ENCODE data around the gene EPHB3. TPM values are rescaled to one million over a fixed set of nuclear protein-coding genes. Genes with fewer than 3 reads are reported as not detected.

EPHB3 gene
- total RNA-seq = under 0.01 TPM in 1 of 2 replicates, not detected in the other

GRCh38 chr3:184561061-184561912 is at the start of gene EPHB3:
TSS of gene EPHB3 (plus strand) at chr3:184561785. CDS start at chr3:184562236, 451 bp downstream.

Other genes with a start within 250 kb of the EPHB3 start
- gene EIF4G1, start 247.2 kb upstream of the EPHB3 start, total RNA-seq = 359 and 457 TPM in 2 replicates
- 21.1 and 42.1 TPM in 2 replicates for gene FAM131A, start 224.2 kb upstream of the EPHB3 start, total RNA-seq
- 1.6 and 2.8 TPM in 2 replicates for gene CLCN2, start 200.2 kb upstream of the EPHB3 start, total RNA-seq
- gene POLR2H, start 200.1 kb upstream of the EPHB3 start, total RNA-seq = 102 TPM in 2 replicates
- not detected in 2 replicates for gene THPO, start 183.6 kb upstream of the EPHB3 start, total RNA-seq
- gene CHRD, start 181.7 kb upstream of the EPHB3 start, total RNA-seq = 0.09 and 0.28 TPM in 2 replicates
- gene MAGEF1, start 150.3 kb downstream of the EPHB3 start, total RNA-seq = 7.6 and 7.8 TPM in 2 replicates

Measured in endothelial cell of coronary artery (primary cell).